Calu3 (cell line): ENCODE results near the gene ASF1B. TPM values are rescaled to one million over a fixed set of nuclear protein-coding genes. Genes with fewer than 3 reads are reported as not detected.
"Not testable (repeated sequence)": the region's sequence is repeated elsewhere in the genome, so short reads cannot be mapped to it uniquely, and the experiment has no call there.

Experiments used
- Bru-seq: library from RNA; stranded (reverse); fragments of 400-500 nt; gene quantifications from one replicate; lab custom pipeline; 2021; lab: Mats Ljungman, UMichigan
- BruChase-seq, 2 experiments: library from RNA; stranded (reverse); fragments of 400-500 nt; gene quantifications; one replicate each; lab custom pipeline; 2021; lab: Mats Ljungman, UMichigan
- BruUV-seq: library from RNA; stranded (reverse); fragments of 400-500 nt; replicated peaks from 2 replicates; lab custom pipeline; 2021; lab: Mats Ljungman, UMichigan
- CTCF ChIA-PET: fragments of 300-600 bp; sonication (Branson Sonifier 250); formaldehyde crosslinking; loops from one replicate; lab custom pipeline; 2022; ENCODE audit warnings: antibody characterized with exemption; lab: Charles Lee
- DNase-seq: peaks from one replicate; pipeline ENCODE4 v3.0.0; 2022
- H3K27ac Mint-ChIP-seq: one replicate; pipeline ENCODE4 v1.8.0; 2022; ENCODE audit warnings: mixed read lengths; ENCODE audit not compliant: unreplicated experiment
- H3K27me3 Mint-ChIP-seq: one replicate; pipeline ENCODE4 v1.8.0; 2022; ENCODE audit warnings: mixed read lengths; ENCODE audit not compliant: unreplicated experiment
- H3K36me3 Mint-ChIP-seq: one replicate; pipeline ENCODE4 v1.8.0; 2022; ENCODE audit warnings: mild to moderate bottlenecking, moderate library complexity, mixed read lengths; ENCODE audit not compliant: insufficient read depth, unreplicated experiment
- H3K4me1 Mint-ChIP-seq: one replicate; pipeline ENCODE4 v1.8.0; 2022; ENCODE audit warnings: mild to moderate bottlenecking, low read depth, mixed read lengths; ENCODE audit not compliant: unreplicated experiment
- H3K4me3 Mint-ChIP-seq: one replicate; pipeline ENCODE4 v1.8.0; 2022; ENCODE audit warnings: mild to moderate bottlenecking, low read depth, moderate library complexity, mixed read lengths; ENCODE audit not compliant: unreplicated experiment
- H3K9me3 Mint-ChIP-seq: one replicate; pipeline ENCODE4 v1.8.0; 2022; ENCODE audit warnings: low read depth, mixed read lengths; ENCODE audit not compliant: unreplicated experiment
- intact Hi-C: fragments of 100-400 bp; cut with micrococcal nuclease; formaldehyde crosslinking; loops from one replicate; pipeline ENCODE4 v1.10.0; 2022; ENCODE audit not compliant: unreplicated experiment
- long read RNA-seq: library from polyadenylated mRNA; stranded (forward); transcript quantifications from one replicate; pipeline ENCODE4 v2.0.0, GENCODE V29; 2022
- total RNA-seq: library from RNA; stranded (reverse); gene quantifications from 2 replicates; pipeline ENCODE4 v1.2.3, GENCODE V29; 2022
- TF ChIP-seq, protein P1 (sequence below): fragments of 200-600 bp; IDR thresholded peaks from one replicate; pipeline ENCODE4 v1.8.0; 2022; ENCODE audit warnings: antibody characterized with exemption; ENCODE audit not compliant: unreplicated experiment

Gene ASF1B
- total RNA-seq = 42.6 and 44.2 TPM in 2 replicates
- percentile 72 among the genes with signal in this experiment for Bru-seq, nascent RNA
- percentile 78 among the genes with signal in this experiment for BruChase-seq, experiment 1, labeled RNA remaining after a 6-hour chase
- percentile 77 among the genes with signal in this experiment for BruChase-seq, experiment 2, labeled RNA remaining after a 2-hour chase
- long read RNA-seq, transcript ASF1B-201 (4 exons, 2,059 nt) = major isoform, 136 of 148 reads
- long read RNA-seq, partial matches to known transcripts = 4 of 148 reads
- long read RNA-seq, other reads (novel, unspliced or antisense) = 5 of 148 reads

DNA sequence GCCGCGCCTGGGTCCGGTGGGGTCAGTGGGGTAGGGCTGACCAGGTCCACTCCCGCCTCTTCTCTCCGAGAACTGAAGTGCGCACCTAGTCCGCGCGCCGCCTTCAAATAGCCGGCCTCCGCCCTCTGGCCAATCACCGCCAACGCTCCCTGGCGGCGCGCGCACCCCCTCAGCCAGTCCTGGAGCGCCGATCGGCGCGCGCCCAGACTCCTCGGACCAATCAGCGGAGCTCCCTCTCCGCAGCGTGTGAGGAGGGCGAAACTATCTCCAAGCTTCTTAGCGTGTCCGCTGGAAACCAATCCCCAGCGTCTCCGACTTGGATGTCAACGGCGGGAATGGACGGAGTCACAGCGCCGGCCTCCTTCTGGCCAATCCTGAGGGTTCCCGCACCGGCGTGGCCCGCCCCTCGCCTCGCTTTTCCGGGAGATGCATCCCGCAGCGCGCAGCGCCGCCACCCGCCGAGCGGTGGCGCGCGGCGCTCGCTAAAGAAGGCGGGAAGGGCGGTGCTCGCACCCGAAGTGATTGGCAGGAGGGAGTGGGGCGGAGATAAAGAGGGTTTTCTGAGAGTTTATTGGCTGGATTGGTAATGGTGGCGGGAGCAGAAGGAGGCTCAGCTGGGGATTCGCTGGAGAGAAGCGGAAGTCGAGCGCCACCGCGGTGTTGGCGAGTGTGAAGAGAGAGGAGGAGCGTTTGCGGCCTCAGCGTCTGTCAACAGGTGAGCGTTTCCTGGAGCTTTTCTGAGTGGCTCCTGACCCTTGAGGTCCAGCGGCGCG, at the start of gene ASF1B:
TSS of gene ASF1B (minus strand) at position 81 of the 773 bp plus-strand sequence. CDS start 133 bp downstream, outside the sequence.
- Mint-ChIP-seq H3K4me3 (peak within 1 kb of the TSS; percentile 85), H3K9me3 (no peaks in the 10 kb centered on the region), H3K27me3 (no peaks in the 10 kb centered on the region), H3K4me1 (peaks cover 15% of the 10 kb centered on the region), H3K27ac (peak within 1 kb of the TSS; percentile 96), H3K36me3 (peaks cover 38% of the 10 kb centered on the region)
- intact Hi-C loops = no loop called here
- TF ChIP-seq, protein P1, sequence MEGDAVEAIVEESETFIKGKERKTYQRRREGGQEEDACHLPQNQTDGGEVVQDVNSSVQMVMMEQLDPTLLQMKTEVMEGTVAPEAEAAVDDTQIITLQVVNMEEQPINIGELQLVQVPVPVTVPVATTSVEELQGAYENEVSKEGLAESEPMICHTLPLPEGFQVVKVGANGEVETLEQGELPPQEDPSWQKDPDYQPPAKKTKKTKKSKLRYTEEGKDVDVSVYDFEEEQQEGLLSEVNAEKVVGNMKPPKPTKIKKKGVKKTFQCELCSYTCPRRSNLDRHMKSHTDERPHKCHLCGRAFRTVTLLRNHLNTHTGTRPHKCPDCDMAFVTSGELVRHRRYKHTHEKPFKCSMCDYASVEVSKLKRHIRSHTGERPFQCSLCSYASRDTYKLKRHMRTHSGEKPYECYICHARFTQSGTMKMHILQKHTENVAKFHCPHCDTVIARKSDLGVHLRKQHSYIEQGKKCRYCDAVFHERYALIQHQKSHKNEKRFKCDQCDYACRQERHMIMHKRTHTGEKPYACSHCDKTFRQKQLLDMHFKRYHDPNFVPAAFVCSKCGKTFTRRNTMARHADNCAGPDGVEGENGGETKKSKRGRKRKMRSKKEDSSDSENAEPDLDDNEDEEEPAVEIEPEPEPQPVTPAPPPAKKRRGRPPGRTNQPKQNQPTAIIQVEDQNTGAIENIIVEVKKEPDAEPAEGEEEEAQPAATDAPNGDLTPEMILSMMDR = peak; percentile 18
- BruUV-seq = no TSS peak
- peak; percentile 95 for DNase-seq
- CTCF ChIA-PET = interaction anchor here (0.6 to 1.8 kb wide), 17 partner anchors 9 to 358 kb away, joined by 3 to 11 read pairs (median 4); partner anchors contain the start of gene ADGRE5

DNA sequence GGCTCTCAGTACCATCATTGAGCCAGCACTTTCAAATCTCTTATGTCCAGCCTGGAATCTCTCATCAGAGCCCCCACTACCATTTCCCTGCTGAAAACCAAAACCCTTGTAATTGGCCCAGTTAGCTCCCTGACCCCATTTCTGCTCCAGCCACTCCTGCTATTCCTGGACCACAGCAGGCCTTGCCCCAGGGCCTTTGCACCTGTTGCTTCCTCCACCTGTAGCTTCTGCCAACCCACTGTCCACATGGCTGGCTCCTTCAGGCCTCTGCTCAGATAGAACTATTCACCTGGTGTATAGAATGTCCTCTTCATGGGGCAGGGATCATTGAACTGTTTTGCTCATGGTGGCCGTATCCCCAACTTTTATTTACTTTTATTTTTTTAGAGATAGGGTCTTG, 49.3 kb upstream of the ASF1B start:
- H3K4me1 Mint-ChIP-seq, H3K27me3 Mint-ChIP-seq, intact Hi-C loops, H3K27ac Mint-ChIP-seq, H3K4me3 Mint-ChIP-seq, BruUV-seq, DNase-seq, H3K9me3 Mint-ChIP-seq, CTCF ChIA-PET, H3K36me3 Mint-ChIP-seq: not testable (repeated sequence)

- H3K9me3 Mint-ChIP-seq = no peaks in the 10 kb centered on the region
- H3K27me3 Mint-ChIP-seq = no peaks in the 10 kb centered on the region
- TF ChIP-seq, protein P1 = no peak
- H3K36me3 Mint-ChIP-seq = no peaks in the 10 kb centered on the region
- intact Hi-C loops = no loop called here
- CTCF ChIA-PET = no interaction called here
- no peak overlapping the region for H3K4me3 Mint-ChIP-seq
- DNase-seq = no peak
- H3K27ac Mint-ChIP-seq = no peak overlapping the region
- BruUV-seq = no TSS peak
- no peaks in the 10 kb centered on the region for H3K4me1 Mint-ChIP-seq
These were observed 48.8 kb upstream of the ASF1B start for GRCh38 chr19:14185158-14185557.

DNA sequence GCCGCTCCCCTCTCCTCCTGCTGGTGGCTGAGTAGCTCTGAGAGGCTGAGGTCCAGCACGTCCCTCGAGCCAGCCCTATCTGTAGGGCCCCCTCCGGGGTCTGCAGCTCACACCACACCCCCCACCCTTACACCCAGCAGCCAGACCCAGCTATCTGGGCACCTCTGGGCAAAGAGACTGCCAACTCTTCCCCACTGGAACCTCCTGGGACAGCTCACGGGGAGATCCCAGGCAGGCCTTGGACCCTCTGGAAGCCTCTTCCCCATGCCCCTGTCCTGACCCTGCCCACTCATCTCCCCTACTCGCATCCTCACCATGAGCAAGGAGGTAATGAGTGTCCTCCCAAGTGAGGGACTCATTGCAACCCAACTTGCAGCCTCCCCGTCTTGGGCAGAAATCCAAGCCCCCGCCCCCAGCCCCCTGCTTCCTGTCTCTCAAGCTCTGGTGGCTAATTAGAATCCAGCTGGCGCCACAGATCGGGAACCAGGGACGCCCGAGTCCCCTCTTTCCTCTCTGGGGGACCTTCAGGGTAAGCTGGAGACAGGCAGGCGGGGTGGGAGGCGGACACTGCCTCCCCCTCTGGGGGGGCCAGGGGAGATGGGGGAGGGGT, 47.5 kb upstream of the ASF1B start:
- Mint-ChIP-seq H3K4me3 (no peak overlapping the region), H3K27me3 (no peaks in the 10 kb centered on the region), H3K9me3 (no peaks in the 10 kb centered on the region), H3K36me3 (no peaks in the 10 kb centered on the region), H3K4me1 (no peaks in the 10 kb centered on the region), H3K27ac (no peak overlapping the region)
- no TSS peak for BruUV-seq
- DNase-seq = no peak
- TF ChIP-seq, protein P1 = no peak
- intact Hi-C loops = no loop called here
- CTCF ChIA-PET = no interaction called here
